ENCODE data around the gene EEF1G. TPM values are rescaled to one million over a fixed set of nuclear protein-coding genes. Genes with fewer than 3 reads are reported as not detected.
A peak's percentile ranks its signal among the peaks of the same experiment; 100 is the strongest.

The EEF1G gene
- total RNA-seq, 3 donors from 2014 or later (not counting 1 experiment from before 2014, with no cell fraction given) = 628 to 754 (median 714) TPM

DNA sequence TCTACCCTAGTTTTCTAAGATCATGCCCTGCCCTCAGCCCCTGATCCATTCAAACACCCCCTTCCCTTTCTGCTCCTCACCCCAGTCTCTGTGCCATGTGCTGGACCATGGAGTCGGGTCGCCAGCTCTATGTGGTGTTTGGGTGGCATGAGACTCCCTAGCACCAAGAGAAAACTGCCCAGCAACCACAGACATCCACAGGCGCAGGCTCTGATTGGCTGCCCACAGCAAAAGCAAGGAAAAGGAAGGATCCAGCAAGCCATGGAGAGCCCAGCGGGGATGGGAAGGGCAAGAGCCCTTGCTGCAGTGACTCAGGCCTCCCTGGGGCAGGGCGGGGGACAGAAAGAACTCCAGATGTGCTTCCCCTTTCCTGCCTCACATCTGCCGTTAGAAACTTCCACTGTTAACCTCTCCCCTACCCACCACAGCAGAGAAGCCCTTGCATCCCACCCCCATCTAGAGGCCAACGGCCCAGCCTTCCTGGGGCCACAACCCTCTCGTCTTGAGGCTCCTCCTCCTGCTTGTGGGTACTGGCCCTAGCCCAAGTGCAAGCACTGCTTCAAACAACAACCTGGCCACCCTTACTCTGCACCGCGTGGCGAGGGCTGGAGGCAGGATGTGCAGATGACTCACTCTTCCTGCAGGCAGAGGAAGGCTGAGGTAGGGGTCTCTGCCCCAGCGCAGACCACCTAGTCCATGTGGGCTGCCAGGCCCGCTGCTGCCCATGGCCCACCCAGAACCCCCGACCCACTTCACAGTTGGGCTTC, 17.4 kb downstream of the EEF1G start:
- WGBS (ENCODE audit: insufficient coverage) = 0% methylated on average over 14 of the region's 14 CpGs
- Histone ChIP-seq H3K4me1 (ENCODE audit: control insufficient read depth, insufficient read depth, low read length) (peaks cover 92% of the 10 kb centered on the region), H3K4me3 (ENCODE audit: low read length) (peak overlapping the region; percentile 12), H3K27ac (ENCODE audit: low read length) (peak overlapping the region; percentile 97), H3K9me3 (ENCODE audit: control insufficient read depth, insufficient read depth, low read length) (no peaks in the 10 kb centered on the region), H3K36me3 (ENCODE audit: control insufficient read depth, insufficient read depth, low read length) (peaks cover 17% of the 10 kb centered on the region), H3K27me3 (ENCODE audit: control insufficient read depth, insufficient read depth, low read length) (no peaks in the 10 kb centered on the region)
- Mint-ChIP-seq H3K27ac (peak overlapping the region; percentile 97 to 98), H3K27me3 (ENCODE audit: low read depth in 2 of 2) (no peaks in the 10 kb centered on the region), H3K9me3 (no peaks in the 10 kb centered on the region), H3K4me1 (peaks cover 85 to 96% of the 10 kb centered on the region in 2 donors), H3K4me3 (peak overlapping the region; percentile 93), H3K36me3 (peaks cover 5% of the 10 kb centered on the region)
- TF ChIP-seq, protein P1, sequence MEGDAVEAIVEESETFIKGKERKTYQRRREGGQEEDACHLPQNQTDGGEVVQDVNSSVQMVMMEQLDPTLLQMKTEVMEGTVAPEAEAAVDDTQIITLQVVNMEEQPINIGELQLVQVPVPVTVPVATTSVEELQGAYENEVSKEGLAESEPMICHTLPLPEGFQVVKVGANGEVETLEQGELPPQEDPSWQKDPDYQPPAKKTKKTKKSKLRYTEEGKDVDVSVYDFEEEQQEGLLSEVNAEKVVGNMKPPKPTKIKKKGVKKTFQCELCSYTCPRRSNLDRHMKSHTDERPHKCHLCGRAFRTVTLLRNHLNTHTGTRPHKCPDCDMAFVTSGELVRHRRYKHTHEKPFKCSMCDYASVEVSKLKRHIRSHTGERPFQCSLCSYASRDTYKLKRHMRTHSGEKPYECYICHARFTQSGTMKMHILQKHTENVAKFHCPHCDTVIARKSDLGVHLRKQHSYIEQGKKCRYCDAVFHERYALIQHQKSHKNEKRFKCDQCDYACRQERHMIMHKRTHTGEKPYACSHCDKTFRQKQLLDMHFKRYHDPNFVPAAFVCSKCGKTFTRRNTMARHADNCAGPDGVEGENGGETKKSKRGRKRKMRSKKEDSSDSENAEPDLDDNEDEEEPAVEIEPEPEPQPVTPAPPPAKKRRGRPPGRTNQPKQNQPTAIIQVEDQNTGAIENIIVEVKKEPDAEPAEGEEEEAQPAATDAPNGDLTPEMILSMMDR (IDR thresholded peaks at IDR 0.05) = no peak
- DNase-seq (peak; percentile 81 to 93), ATAC-seq (peak; percentile 53 to 79 (median 69))
- intact Hi-C loops (cut with micrococcal nuclease) = loop anchor here (1.0 to 5.0 kb wide), 4 partner anchors 13 to 325 kb away; partner anchors contain the start of gene TUT1

GRCh38 chr11:62555464-62556107, 18.1 kb downstream of the EEF1G start:
- Mint-ChIP-seq H3K27ac (peak overlapping the region; percentile 97 to 98), H3K9me3 (no peaks in the 10 kb centered on the region), H3K4me1 (peaks cover 87 to 99% of the 10 kb centered on the region in 2 donors), H3K27me3 (ENCODE audit: low read depth in 2 of 2) (no peaks in the 10 kb centered on the region), H3K36me3 (peaks cover 5% of the 10 kb centered on the region), H3K4me3 (peak overlapping the region; percentile 93)
- WGBS (ENCODE audit: insufficient coverage) = 0% methylated on average over 4 of the region's 4 CpGs
- H3K9me3 ChIP-seq (ENCODE audit: control insufficient read depth, insufficient read depth, low read length) = no peaks in the 10 kb centered on the region
- H3K27me3 ChIP-seq (ENCODE audit: control insufficient read depth, insufficient read depth, low read length) = no peaks in the 10 kb centered on the region
- intact Hi-C loops (cut with micrococcal nuclease) = loop anchor here (1.0 to 5.0 kb wide), 4 partner anchors 12 to 326 kb away; partner anchors contain the start of gene TUT1
- H3K4me3 ChIP-seq (ENCODE audit: low read length) = peak overlapping the region; percentile 12
- peaks cover 98% of the 10 kb centered on the region for H3K4me1 ChIP-seq (ENCODE audit: control insufficient read depth, insufficient read depth, low read length)
- TF ChIP-seq, protein P1 (IDR thresholded peaks at IDR 0.05) = no peak
- H3K36me3 ChIP-seq (ENCODE audit: control insufficient read depth, insufficient read depth, low read length) = peaks cover 17% of the 10 kb centered on the region
- peak; percentile 37 to 65 (median 43) for ATAC-seq
- H3K27ac ChIP-seq (ENCODE audit: low read length) = peak overlapping the region; percentile 97
- DNase-seq = peak; percentile 65 to 95

DNA sequence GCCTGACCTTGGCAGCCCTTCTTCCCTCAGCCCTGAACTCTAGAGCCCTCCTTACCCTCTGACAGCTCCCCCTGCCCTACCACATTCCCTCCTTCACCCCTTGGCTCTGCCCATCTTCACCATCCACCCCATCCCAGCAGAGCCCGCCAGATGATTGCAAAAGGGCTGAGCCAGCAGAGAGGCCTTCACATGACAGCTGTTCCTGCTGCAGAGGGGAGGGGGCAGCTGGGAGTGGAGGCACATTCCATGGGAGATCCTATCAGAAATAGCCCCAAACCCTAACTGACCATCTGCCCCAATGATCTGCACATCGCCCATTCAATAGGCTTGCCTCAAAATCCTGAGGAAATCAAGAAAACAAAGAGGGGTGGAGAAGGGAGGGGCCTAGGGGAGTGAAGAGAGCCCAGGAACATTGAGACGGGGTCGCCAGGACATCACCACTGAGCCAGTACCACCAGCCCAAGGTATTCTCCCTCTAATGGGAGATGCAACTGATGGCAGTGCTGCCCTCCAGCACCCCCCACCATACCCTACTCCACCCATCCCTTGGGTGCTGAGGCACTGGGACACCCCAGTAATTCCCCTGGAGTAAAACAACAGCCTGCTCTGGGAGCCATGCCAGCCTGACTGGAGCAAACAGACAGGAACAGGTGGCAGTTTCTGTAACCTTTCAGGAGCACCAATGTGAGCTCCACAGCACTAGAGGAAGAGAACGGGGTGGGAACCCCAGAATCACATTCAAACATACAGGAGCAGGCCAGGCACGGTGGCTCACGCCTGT, 19.1 kb downstream of the EEF1G start:
- peaks cover 78 to 89% of the 10 kb centered on the region in 2 donors for H3K4me1 Mint-ChIP-seq
- no peaks in the 10 kb centered on the region for H3K27me3 Mint-ChIP-seq (ENCODE audit: low read depth in 2 of 2)
- H3K27ac Mint-ChIP-seq = peak overlapping the region; percentile 97 to 98
- no peak overlapping the region for H3K4me3 ChIP-seq (ENCODE audit: low read length)
- peak overlapping the region; percentile 97 for H3K27ac ChIP-seq (ENCODE audit: low read length)
- WGBS (ENCODE audit: insufficient coverage) = 77% methylated on average over 6 of the region's 7 CpGs
- no peak for ATAC-seq
- H3K36me3 Mint-ChIP-seq = no peaks in the 10 kb centered on the region
- peak overlapping the region; percentile 59 for H3K4me3 Mint-ChIP-seq
- H3K9me3 Mint-ChIP-seq = no peaks in the 10 kb centered on the region
- H3K9me3 ChIP-seq (ENCODE audit: control insufficient read depth, insufficient read depth, low read length) = no peaks in the 10 kb centered on the region
- peaks cover 8% of the 10 kb centered on the region for H3K36me3 ChIP-seq (ENCODE audit: control insufficient read depth, insufficient read depth, low read length)
- intact Hi-C loops (cut with micrococcal nuclease) = loop anchor here (5.0 kb wide), 1 partner anchor 288 kb away; no protein-coding TSS in a partner anchor
- H3K27me3 ChIP-seq (ENCODE audit: control insufficient read depth, insufficient read depth, low read length) = no peaks in the 10 kb centered on the region
- DNase-seq = peak in 1 of 2 donors; percentile 52
- TF ChIP-seq, protein P1 (IDR thresholded peaks at IDR 0.05) = no peak
- peaks cover 94% of the 10 kb centered on the region for H3K4me1 ChIP-seq (ENCODE audit: control insufficient read depth, insufficient read depth, low read length)

Measured in natural killer cell (primary cell).